ENCODE measurements around the gene MYCL. TPM values are rescaled to one million over a fixed set of nuclear protein-coding genes. Genes with fewer than 3 reads are reported as not detected.
"Not testable (repeated sequence)": the region's sequence is repeated elsewhere in the genome, so short reads cannot be mapped to it uniquely, and the experiment has no call there.

MYCL gene
- total RNA-seq, 1 donor from 2014 or later: 8.2 TPM

- H3K4me3 ChIP-seq (ENCODE audit: low read depth, low read length): no peak overlapping the region
- DNase-seq (ENCODE audit: low read depth): no peak
- no peaks in the 10 kb centered on the region for H3K27me3 ChIP-seq (ENCODE audit: control insufficient read depth, insufficient read depth, low read length)
- TF ChIP-seq, protein P1, sequence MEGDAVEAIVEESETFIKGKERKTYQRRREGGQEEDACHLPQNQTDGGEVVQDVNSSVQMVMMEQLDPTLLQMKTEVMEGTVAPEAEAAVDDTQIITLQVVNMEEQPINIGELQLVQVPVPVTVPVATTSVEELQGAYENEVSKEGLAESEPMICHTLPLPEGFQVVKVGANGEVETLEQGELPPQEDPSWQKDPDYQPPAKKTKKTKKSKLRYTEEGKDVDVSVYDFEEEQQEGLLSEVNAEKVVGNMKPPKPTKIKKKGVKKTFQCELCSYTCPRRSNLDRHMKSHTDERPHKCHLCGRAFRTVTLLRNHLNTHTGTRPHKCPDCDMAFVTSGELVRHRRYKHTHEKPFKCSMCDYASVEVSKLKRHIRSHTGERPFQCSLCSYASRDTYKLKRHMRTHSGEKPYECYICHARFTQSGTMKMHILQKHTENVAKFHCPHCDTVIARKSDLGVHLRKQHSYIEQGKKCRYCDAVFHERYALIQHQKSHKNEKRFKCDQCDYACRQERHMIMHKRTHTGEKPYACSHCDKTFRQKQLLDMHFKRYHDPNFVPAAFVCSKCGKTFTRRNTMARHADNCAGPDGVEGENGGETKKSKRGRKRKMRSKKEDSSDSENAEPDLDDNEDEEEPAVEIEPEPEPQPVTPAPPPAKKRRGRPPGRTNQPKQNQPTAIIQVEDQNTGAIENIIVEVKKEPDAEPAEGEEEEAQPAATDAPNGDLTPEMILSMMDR (IDR thresholded peaks at IDR 0.05; ENCODE audit: insufficient read depth, low read length, poor library complexity, severe bottlenecking): no peak
- no peaks in the 10 kb centered on the region for H3K36me3 ChIP-seq (ENCODE audit: control insufficient read depth, insufficient read depth, low read length)
Observed at GRCh38 chr1:39876144-39876543, 25.6 kb downstream of the MYCL start.

- Histone ChIP-seq H3K36me3 (ENCODE audit: control insufficient read depth, insufficient read depth, low read length) (no peaks in the 10 kb centered on the region), H3K27me3 (ENCODE audit: control insufficient read depth, insufficient read depth, low read length) (no peaks in the 10 kb centered on the region), H3K4me3 (ENCODE audit: low read depth, low read length) (no peak overlapping the region)
- no peak for DNase-seq (ENCODE audit: low read depth)
- TF ChIP-seq, protein P1 (IDR thresholded peaks at IDR 0.05; ENCODE audit: insufficient read depth, low read length, poor library complexity, severe bottlenecking): no peak
Observed at GRCh38 chr1:39872698-39873097, 29.0 kb downstream of the MYCL start.

DNA sequence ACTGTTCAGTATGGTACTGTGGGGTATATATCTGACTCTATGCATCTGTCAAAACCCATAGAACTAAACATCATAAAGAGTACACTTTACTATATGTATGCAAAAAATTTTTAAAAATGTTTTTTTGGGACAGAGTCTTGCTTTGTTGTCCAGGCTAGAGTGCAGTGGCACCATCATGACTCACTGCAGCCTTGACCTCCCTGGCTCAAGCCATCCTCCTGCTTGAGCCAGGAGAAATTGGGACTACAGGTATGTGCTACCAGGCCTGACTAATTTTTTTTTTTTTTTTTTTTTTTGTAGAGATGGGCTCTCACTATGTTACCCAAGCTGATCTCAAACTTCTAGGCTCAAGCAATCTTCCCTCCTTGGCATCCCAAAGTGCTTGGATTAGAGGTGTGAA is 29.9 kb downstream of the MYCL start:
- no peak for DNase-seq (ENCODE audit: low read depth)
- TF ChIP-seq, protein P1 (IDR thresholded peaks at IDR 0.05; ENCODE audit: insufficient read depth, low read length, poor library complexity, severe bottlenecking): no peak
- H3K36me3 ChIP-seq (ENCODE audit: control insufficient read depth, insufficient read depth, low read length): no peaks in the 10 kb centered on the region
- no peak overlapping the region for H3K4me3 ChIP-seq (ENCODE audit: low read depth, low read length)
- no peaks in the 10 kb centered on the region for H3K27me3 ChIP-seq (ENCODE audit: control insufficient read depth, insufficient read depth, low read length)

GRCh38 chr1:39871043-39871442 is 30.7 kb downstream of the MYCL start:
- not testable (repeated sequence) for H3K36me3 ChIP-seq (ENCODE audit: control insufficient read depth, insufficient read depth, low read length); H3K4me3 ChIP-seq (ENCODE audit: low read depth, low read length); H3K27me3 ChIP-seq (ENCODE audit: control insufficient read depth, insufficient read depth, low read length); DNase-seq (ENCODE audit: low read depth)

DNA sequence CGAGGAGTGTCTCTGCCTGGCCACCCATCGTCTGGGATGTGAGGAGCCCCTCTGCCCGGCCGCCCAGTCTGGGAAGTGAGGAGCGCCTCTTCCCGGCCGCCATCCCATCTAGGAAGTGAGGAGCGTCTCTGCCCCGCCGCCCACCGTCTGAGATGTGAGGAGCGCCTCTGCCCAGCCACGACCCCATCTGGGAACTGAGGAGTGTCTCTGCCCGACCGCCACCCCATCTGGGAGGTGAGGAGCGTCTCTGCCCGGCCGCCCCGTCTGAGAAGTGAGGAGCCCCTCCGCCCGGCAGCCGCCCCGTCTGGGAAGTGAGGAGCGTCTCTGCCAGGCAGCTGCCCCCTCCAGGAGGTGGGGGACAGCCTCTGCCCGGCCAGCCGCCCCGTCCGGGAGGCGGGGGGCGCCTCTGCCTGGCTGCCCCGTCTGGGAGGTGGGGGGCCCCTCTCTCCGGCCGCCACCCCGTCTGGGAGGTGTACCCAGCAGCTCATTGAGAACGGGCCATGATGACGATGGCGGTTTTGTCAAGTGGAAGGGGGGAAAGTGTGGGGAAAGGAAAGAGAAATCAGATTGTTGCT is 32.1 kb downstream of the MYCL start:
- H3K36me3 ChIP-seq (ENCODE audit: control insufficient read depth, insufficient read depth, low read length); H3K4me3 ChIP-seq (ENCODE audit: low read depth, low read length); H3K27me3 ChIP-seq (ENCODE audit: control insufficient read depth, insufficient read depth, low read length); DNase-seq (ENCODE audit: low read depth): not testable (repeated sequence)

DNA sequence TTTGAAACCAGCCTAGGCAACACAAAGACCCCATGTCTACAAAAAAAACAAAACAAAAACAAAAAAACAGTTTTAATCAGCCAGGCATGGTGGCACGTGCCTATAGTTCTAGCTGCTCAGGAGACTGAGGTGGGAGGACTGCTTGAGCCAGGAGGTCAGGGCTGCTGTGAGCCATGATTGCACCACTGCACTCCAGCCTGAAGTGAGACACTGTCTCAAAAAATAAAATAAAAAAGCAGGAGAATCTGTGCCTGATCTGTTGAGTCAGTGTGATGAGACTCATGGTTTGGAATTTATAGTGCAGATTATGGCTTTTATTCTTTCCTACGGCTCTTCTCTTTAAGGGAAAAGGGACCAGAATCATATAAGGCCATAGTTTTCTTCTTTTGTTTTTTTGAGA is 35.0 kb downstream of the MYCL start:
- H3K27me3 ChIP-seq (ENCODE audit: control insufficient read depth, insufficient read depth, low read length): no peaks in the 10 kb centered on the region
- no peak overlapping the region for H3K4me3 ChIP-seq (ENCODE audit: low read depth, low read length)
- no peak for DNase-seq (ENCODE audit: low read depth)
- TF ChIP-seq, protein P1 (IDR thresholded peaks at IDR 0.05; ENCODE audit: insufficient read depth, low read length, poor library complexity, severe bottlenecking): no peak
- no peaks in the 10 kb centered on the region for H3K36me3 ChIP-seq (ENCODE audit: control insufficient read depth, insufficient read depth, low read length)

GRCh38 chr1:39865762-39866161 is 36.0 kb downstream of the MYCL start:
- TF ChIP-seq, protein P1 (IDR thresholded peaks at IDR 0.05; ENCODE audit: insufficient read depth, low read length, poor library complexity, severe bottlenecking): no peak
- Histone ChIP-seq H3K27me3 (ENCODE audit: control insufficient read depth, insufficient read depth, low read length) (no peaks in the 10 kb centered on the region), H3K4me3 (ENCODE audit: low read depth, low read length) (no peak overlapping the region)

More at GRCh38 chr1:39865762-39866161, 36.0 kb downstream of the MYCL start:
- no peak for DNase-seq (ENCODE audit: low read depth)
- no peaks in the 10 kb centered on the region for H3K36me3 ChIP-seq (ENCODE audit: control insufficient read depth, insufficient read depth, low read length)
